Regular cardiac myocyte (primary cell): Measurements from ENCODE around the gene CCDC127. TPM values are rescaled to one million over a fixed set of nuclear protein-coding genes. Genes with fewer than 3 reads are reported as not detected.

Experiments used
- total RNA-seq: library from RNA; depleted of rRNA; stranded (reverse); fragments of >200 nt; gene quantifications from 2 replicates; pipeline ENCODE4 v1.2.3, GENCODE V29; 2014

Gene CCDC127, protein sequence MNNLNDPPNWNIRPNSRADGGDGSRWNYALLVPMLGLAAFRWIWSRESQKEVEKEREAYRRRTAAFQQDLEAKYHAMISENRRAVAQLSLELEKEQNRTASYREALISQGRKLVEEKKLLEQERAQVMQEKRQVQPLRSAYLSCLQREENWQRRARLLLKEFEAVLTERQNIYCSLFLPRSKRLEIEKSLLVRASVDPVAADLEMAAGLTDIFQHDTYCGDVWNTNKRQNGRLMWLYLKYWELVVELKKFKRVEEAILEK
- total RNA-seq: 6.7 and 7.9 TPM in 2 replicates

DNA sequence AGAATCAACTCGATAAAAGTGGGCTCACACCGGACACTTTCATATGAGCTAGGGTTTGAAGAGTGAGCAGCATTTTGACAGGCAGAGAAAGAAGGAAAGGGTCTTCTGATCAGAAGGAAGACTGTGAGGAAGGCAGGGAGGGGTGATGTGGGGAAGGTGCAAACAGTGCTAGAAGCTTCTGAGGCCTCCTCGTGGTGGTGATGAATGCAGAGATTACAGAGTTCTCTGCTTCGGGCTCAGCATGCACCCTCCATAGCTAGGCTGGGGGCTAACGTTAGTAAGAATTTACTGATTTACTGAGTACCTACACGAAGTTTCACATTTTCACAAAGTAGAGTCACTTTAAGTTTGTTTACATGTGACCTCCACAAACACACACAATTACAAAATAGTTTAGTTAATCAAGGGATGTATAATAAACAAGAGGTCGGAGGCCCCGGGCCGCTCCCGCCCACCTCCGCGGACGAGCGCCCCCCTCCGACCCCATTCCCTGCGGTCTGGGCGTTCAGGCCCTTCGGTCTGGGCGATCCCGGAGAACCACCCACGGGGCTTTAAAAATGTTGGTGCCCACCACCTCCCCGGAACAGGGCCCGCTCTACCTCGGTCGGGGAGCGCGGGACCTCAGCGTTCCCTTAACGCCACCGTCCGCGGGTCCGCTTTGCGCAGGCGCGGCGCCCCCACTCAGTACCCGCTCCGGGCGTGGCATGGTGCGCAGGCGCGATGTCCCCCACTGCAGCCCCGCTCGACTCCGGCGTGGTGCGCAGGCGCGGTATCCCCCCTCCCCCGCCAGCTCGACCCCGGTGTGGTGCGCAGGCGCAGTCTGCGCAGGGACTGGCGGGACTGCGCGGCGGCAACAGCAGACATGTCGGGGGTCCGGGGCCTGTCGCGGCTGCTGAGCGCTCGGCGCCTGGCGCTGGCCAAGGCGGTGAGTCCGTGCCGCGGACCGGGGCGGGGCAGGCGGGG is at the start of gene CCDC127, which contains the start of gene SDHA:
Gene CCDC127, minus strand, starts transcription at position 660 of the 963 bp plus-strand sequence. CDS start 1,304 bp downstream, outside the sequence.
Gene SDHA, plus strand, starts transcription at position 827 of the 963 bp plus-strand sequence. Its CDS starts 36 bp downstream, at position 863.

DNA sequence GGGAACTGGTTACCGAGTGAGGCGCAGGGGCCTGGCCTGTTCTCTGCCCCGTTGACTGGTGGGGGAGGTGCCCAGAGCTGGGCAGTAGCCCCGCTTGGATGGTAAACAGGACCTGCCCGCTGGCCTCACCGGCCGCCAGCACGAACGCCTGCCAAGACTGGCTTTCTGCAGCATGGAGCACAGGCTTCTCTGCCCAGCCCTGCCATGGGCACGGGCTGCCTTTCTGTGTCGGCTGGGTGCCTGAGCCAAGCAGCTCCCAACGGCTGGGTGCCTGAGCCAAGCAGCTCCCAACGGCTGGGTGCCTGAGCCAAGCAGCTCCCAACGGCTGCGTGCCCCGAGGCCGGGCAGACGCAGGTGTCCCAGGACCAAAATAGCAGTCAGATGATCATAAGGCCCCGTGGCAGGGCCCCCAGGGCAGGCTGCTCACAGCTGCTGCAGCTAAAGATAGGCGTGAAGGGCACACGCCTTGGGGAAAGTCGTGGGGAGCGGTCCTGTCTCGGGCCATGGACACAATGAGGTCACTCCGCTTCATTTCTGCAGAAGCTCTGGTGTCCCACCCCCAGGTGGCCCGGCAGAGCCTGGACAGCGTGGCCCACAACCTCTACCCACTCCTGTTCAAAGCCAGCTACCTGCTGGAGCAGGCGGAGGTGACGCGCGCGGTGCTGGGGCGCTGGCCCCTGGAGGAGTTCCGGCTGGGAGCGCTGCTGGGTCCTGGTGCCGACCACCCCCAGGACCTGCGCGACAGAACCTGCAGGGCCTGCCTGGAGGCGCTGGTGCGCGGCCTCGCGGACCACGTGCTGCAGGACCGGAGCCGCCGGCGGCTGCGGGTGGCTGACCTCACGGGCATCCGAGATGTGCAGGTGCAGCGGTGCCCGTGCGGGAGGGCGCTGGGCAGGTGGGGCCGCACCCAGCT is 26.7 kb downstream of the CCDC127 start, which contains the start of gene LRRC14B:
Gene LRRC14B, plus strand, starts transcription at position 460 of the 913 bp plus-strand sequence. Its CDS starts 44 bp downstream, at position 504.

Other genes with a start within 250 kb of the CCDC127 start
- gene PLEKHG4B, start 126.0 kb downstream of the CCDC127 start, total RNA-seq: 0.28 and 0.38 TPM in 2 replicates
- gene LRRC14B, start 26.7 kb downstream of the CCDC127 start, total RNA-seq: not detected in 2 replicates
- gene SDHA, start 167 bp upstream of the CCDC127 start, total RNA-seq: 83.2 and 135 TPM in 2 replicates
- 85.4 and 129 TPM in 2 replicates for gene PDCD6, start 53.5 kb upstream of the CCDC127 start, total RNA-seq
- gene AHRR, start 103.6 kb upstream of the CCDC127 start, total RNA-seq: 19.4 and 26.5 TPM in 2 replicates
- gene EXOC3, start 225.0 kb upstream of the CCDC127 start, total RNA-seq: 41.8 and 42.6 TPM in 2 replicates